Kidney (tissue), 14 donors: ENCODE data around the gene TMEM9B. TPM values are rescaled to one million over a fixed set of nuclear protein-coding genes. Genes with fewer than 3 reads are reported as not detected.

Source experiments
- DNase-seq, 5 donors: peaks; one replicate each; pipeline ENCODE4 v3.0.0-alpha.2; 2013 to 2020
- FAIRE-seq: peaks from 2 replicates; lab custom pipeline; 2012; peaks lifted over from hg19 to GRCh38; lab: Jason Lieb, UNC
- H3K27ac ChIP-seq, 2 donors: one replicate each; pipeline ENCODE4 v1.7.0; 2013; ENCODE audit warnings: low read depth in 2 of 2, low read length in 2 of 2, inconsistent platforms in 1 of 2
- H3K27me3 ChIP-seq: one replicate; pipeline ENCODE4 v1.7.1; 2013; ENCODE audit warnings: low read length, inconsistent platforms; ENCODE audit not compliant: control insufficient read depth, insufficient read depth
- H3K36me3 ChIP-seq, 3 donors: one replicate each; pipeline versions ENCODE4 v1.7.0 to v1.7.1; 2013; ENCODE audit warnings: low read length in 3 of 3, control low read depth in 1 of 3, inconsistent platforms in 1 of 3; ENCODE audit not compliant: insufficient read depth in 3 of 3, control insufficient read depth in 2 of 3
- H3K4me1 ChIP-seq, 3 donors: one replicate each; pipeline versions ENCODE4 v1.7.0 to v1.7.1; 2013; ENCODE audit warnings: low read length in 3 of 3, inconsistent platforms in 1 of 3, low read depth in 1 of 3; ENCODE audit not compliant: control insufficient read depth in 2 of 3, insufficient read depth in 2 of 3
- H3K4me3 ChIP-seq, 3 donors: one replicate each; pipeline versions ENCODE4 v1.7.0 to v1.8.1; 2013; ENCODE audit warnings: low read length in 3 of 3, control low read depth in 1 of 3, inconsistent platforms in 1 of 3
- H3K9ac ChIP-seq, 3 donors: one replicate each; pipeline versions ENCODE4 v1.7.0 to v1.7.1; 2013; ENCODE audit warnings: low read length in 3 of 3, control low read depth in 1 of 3, inconsistent platforms in 1 of 3
- H3K9me3 ChIP-seq, 3 donors: one replicate each; pipeline versions ENCODE4 v1.7.0 to v1.7.1; 2013; ENCODE audit warnings: low read length in 3 of 3, control low read depth in 1 of 3, inconsistent platforms in 1 of 3; ENCODE audit not compliant: control insufficient read depth in 2 of 3, insufficient read depth in 1 of 3
- CTCF ChIP-seq: IDR thresholded peaks from 3 replicates; pipeline ENCODE4 v1.5.1; 2012; ENCODE audit warnings: mild to moderate bottlenecking, moderate library complexity, borderline replicate concordance; ENCODE audit not compliant: insufficient read depth; ENCODE audit errors: extremely low read depth
- intact Hi-C: fragments of 100-400 bp; cut with DNase I; formaldehyde crosslinking; loops from one replicate; pipeline ENCODE4 v1.11.1; 2022
- polyA plus RNA-seq: library from polyadenylated mRNA; stranded (reverse); fragments of 350-450 nt; fragmentation: Illumina TruSeq; extraction: RNeasy Lipid Tissue Mini Kit (QIAGEN cat#74804); gene quantifications from one replicate; pipeline ENCODE4 v1.2.3, GENCODE V29; 2014; ENCODE audit warnings: low read depth, low replicate concordance; ENCODE audit not compliant: insufficient read depth
- total RNA-seq: library from RNA; stranded (reverse); fragmentation: NEBNext Ultra II Directional; extraction: Animal tissue kit (Norgen Biotek cat#: 25700); gene quantifications from one replicate; pipeline ENCODE4 v1.2.1, GENCODE V29; 2021
- donor health status: control.
- donor health status: control.
- donor health status: control.
- donor health status: control.
- donor health status: control.
- donor health status: DM: yes; HTN: yes; CAD: no.
- donor health status: Normal renal cell carcinoma (clear cell type).

Gene TMEM9B
- total and polyA plus RNA-seq, 2 donors from 2014 or later = 64.4 to 73.0 TPM

GRCh38 chr11:8947230-8947943 is 16.9 kb downstream of the TMEM9B start:
- DNase-seq (no peak), FAIRE-seq (no peak)
- no peaks in the 10 kb centered on the region for H3K9me3 ChIP-seq
- H3K27ac ChIP-seq = no peak overlapping the region
- no peak overlapping the region for H3K4me3 ChIP-seq
- no peaks in the 10 kb centered on the region for H3K4me1 ChIP-seq
- TF ChIP-seq CTCF = no peak
- intact Hi-C loops = no loop called here
- peaks cover 0 to 17% (median 13%) of the 10 kb centered on the region in 3 donors for H3K36me3 ChIP-seq
- no peak overlapping the region for H3K9ac ChIP-seq
- H3K27me3 ChIP-seq = no peaks in the 10 kb centered on the region

- no peaks in the 10 kb centered on the region for H3K27me3 ChIP-seq
- H3K4me3 ChIP-seq = no peak within 1 kb of the TSS
- intact Hi-C loops = no loop called here
- no peak within 1 kb of the TSS for H3K9ac ChIP-seq
- H3K36me3 ChIP-seq = peaks cover 0 to 2% (median 0%) of the 10 kb centered on the region in 3 donors
- DNase-seq (no peak), FAIRE-seq (no peak)
- TF ChIP-seq CTCF = no peak
- H3K9me3 ChIP-seq = no peaks in the 10 kb centered on the region
- H3K4me1 ChIP-seq = no peaks in the 10 kb centered on the region
- H3K27ac ChIP-seq = no peak within 1 kb of the TSS
Observed at GRCh38 chr11:8942518-8943066, 21.6 kb downstream of the TMEM9B start, which contains the start of gene ASCL3. TSS of gene ASCL3 (minus strand) at chr11:8943016. CDS start at chr11:8938161, 4,855 bp downstream.

- DNase-seq (no peak), FAIRE-seq (no peak)
- Histone ChIP-seq H3K27ac (no peak overlapping the region), H3K36me3 (no peaks in the 10 kb centered on the region), H3K4me3 (no peak overlapping the region), H3K27me3 (no peaks in the 10 kb centered on the region), H3K9me3 (no peaks in the 10 kb centered on the region), H3K9ac (no peak overlapping the region), H3K4me1 (no peaks in the 10 kb centered on the region)
- intact Hi-C loops = no loop called here
- no peak for TF ChIP-seq CTCF
Observed at GRCh38 chr11:8941341-8942103, 22.7 kb downstream of the TMEM9B start.
